HepG2 (cell line): ENCODE results near the gene SIRPA. TPM values are rescaled to one million over a fixed set of nuclear protein-coding genes. Genes with fewer than 3 reads are reported as not detected.

ENCODE experiments used
- ATM ChIP-seq: fragments of 450-650 bp; IDR thresholded peaks from 2 replicates; pipeline ENCODE4 v1.7.1; 2017; ENCODE audit warnings: mild to moderate bottlenecking, borderline replicate concordance
- BCL6 ChIP-seq: IDR thresholded peaks from 2 replicates; pipeline ENCODE4 v1.6.1; 2016; ENCODE audit warnings: missing genetic modification reagents, missing compliant biosample characterization
- CBX5 ChIP-seq: sonication (generic); formaldehyde crosslinking; IDR thresholded peaks from 2 replicates; pipeline ENCODE4 v1.4.0; 2020; ENCODE audit warnings: missing genetic modification reagents, borderline replicate concordance
- IKZF4 ChIP-seq: sonication (generic); formaldehyde crosslinking; IDR thresholded peaks from 2 replicates; pipeline ENCODE4 v1.5.1; 2020; ENCODE audit warnings: borderline replicate concordance, mild to moderate bottlenecking, low read depth, missing genetic modification reagents; ENCODE audit errors: not compliant biosample characterization
- KAT2B ChIP-seq: fragments of 150-350 bp; IDR thresholded peaks from 2 replicates; pipeline ENCODE4 v1.6.1; 2014; ENCODE audit warnings: low read depth, low read length, borderline replicate concordance
- KDM2A ChIP-seq: sonication (generic); formaldehyde crosslinking; IDR thresholded peaks from 2 replicates; pipeline ENCODE4 v1.4.0; 2020; ENCODE audit warnings: low read depth, missing genetic modification reagents, borderline replicate concordance
- MAZ ChIP-seq, 2 experiments: sonication (generic) in 1 of 2; formaldehyde crosslinking in 1 of 2; IDR thresholded peaks; 2 replicates each; pipeline versions ENCODE4 v1.5.0 to v1.6.1; 2012 to 2020; ENCODE audit warnings: low read depth in 2 of 2, mild to moderate bottlenecking in 2 of 2, borderline replicate concordance in 1 of 2, improper control_type of control experiment in 1 of 2, low read length in 1 of 2, missing genetic modification reagents in 1 of 2, moderate library complexity in 1 of 2
- POLR2A ChIP-seq, 2 experiments: IDR thresholded peaks; 2 replicates each; pipeline ENCODE4 v1.6.1; 2011; ENCODE audit warnings: low read depth in 2 of 2, low read length in 2 of 2, mild to moderate bottlenecking in 1 of 2, moderate library complexity in 1 of 2; ENCODE audit not compliant: insufficient read depth in 1 of 2
- SIN3A ChIP-seq: IDR thresholded peaks from 2 replicates; pipeline ENCODE4 v1.6.1; 2011; ENCODE audit warnings: low read depth, mild to moderate bottlenecking, control low read depth, low read length, borderline replicate concordance
- SNAI1 ChIP-seq: sonication (generic); formaldehyde crosslinking; IDR thresholded peaks from 2 replicates; pipeline ENCODE4 v1.5.0; 2020; ENCODE audit warnings: mild to moderate bottlenecking, missing genetic modification reagents, borderline replicate concordance
- TRIM22 ChIP-seq: fragments of 450-650 bp; IDR thresholded peaks from 2 replicates; pipeline ENCODE4 v1.6.1; 2017
- ZFP82 ChIP-seq: sonication (generic); formaldehyde crosslinking; IDR thresholded peaks from 2 replicates; pipeline ENCODE4 v1.5.1; 2020; ENCODE audit warnings: mild to moderate bottlenecking, missing genetic modification reagents, borderline replicate concordance
- ZNF260 ChIP-seq: sonication (generic); formaldehyde crosslinking; IDR thresholded peaks from 2 replicates; pipeline ENCODE4 v1.4.0; 2020; ENCODE audit warnings: missing genetic modification reagents, low read depth, mild to moderate bottlenecking, borderline replicate concordance
- ZNF317 ChIP-seq: sonication (generic); formaldehyde crosslinking; IDR thresholded peaks from 2 replicates; pipeline ENCODE4 v1.5.0; 2020; ENCODE audit warnings: mild to moderate bottlenecking, missing genetic modification reagents
- ZNF44 ChIP-seq: sonication (generic); formaldehyde crosslinking; IDR thresholded peaks from 2 replicates; pipeline ENCODE4 v1.5.1; 2020; ENCODE audit warnings: mild to moderate bottlenecking, missing genetic modification reagents
- polyA plus RNA-seq, 8 experiments: library from polyadenylated mRNA; depleted of rRNA in 3 of 8; stranded (reverse) in 7 of 8; unstranded in 1 of 8; fragments of >200 nt; fragmentation: Illumina TruSeq in 4 of 8; extraction: Trizol in 4 of 8; gene quantifications; 2 replicates each; pipeline versions ENCODE4 v1.2.1 to v1.2.3, GENCODE V29; 2011 to 2016; ENCODE audit warnings: low read depth in 4 of 8, missing spikeins in 1 of 8, mixed read lengths in 1 of 8; ENCODE audit not compliant: insufficient read depth in 1 of 8
- total RNA-seq, 5 experiments: library from RNA; depleted of rRNA; stranded (reverse); fragments of >200 nt; fragmentation: Illumina TruSeq; extraction: Trizol; gene quantifications; 2 replicates each; pipeline ENCODE4 v1.2.3, GENCODE V29; 2016; ENCODE audit warnings: low read depth in 1 of 5
- TF ChIP-seq, protein P1 (sequence below): sonication (generic); formaldehyde crosslinking; IDR thresholded peaks from 2 replicates; pipeline ENCODE4 v1.4.0; 2020; ENCODE audit warnings: missing genetic modification reagents
- TF ChIP-seq, protein P2 (sequence below): sonication (generic); formaldehyde crosslinking; IDR thresholded peaks from 2 replicates; pipeline ENCODE4 v1.8.0; 2022; ENCODE audit warnings: missing genetic modification reagents, mild to moderate bottlenecking, borderline replicate concordance
- TF ChIP-seq, protein P3 (sequence below): sonication (generic); formaldehyde crosslinking; IDR thresholded peaks from 2 replicates; pipeline ENCODE4 v1.8.0; 2022; ENCODE audit warnings: mild to moderate bottlenecking, missing genetic modification reagents, moderate library complexity
- TF ChIP-seq, protein P4 (sequence below): IDR thresholded peaks from 2 replicates; pipeline ENCODE4 v1.6.1; 2012; ENCODE audit warnings: low read depth, low read length, improper control_type of control experiment

SIRPA gene
- total and polyA plus RNA-seq, 2 of the 13 experiments (the other 11 are each of a cell fraction or from before 2014, with no cell fraction given), result 7.2 to 17.6 TPM

DNA sequence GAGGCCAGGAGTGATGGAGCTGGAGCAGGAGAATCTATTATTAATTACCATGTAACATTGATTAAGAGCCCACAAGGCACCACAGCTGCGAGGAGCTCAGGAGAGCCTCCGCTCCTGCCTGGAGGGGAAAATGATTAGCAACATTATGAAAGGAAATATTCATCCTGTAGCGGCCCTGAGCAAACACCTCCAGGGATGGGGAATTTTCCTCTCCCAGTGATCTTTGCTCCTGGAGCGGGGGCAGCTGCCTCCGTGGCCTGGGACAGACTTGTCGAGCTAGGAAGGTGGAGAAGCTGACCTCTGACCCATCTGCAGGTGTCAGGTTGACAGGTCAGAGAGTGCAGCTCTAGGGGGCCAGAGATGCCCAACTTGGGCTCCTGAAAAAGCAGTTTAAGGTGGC is 40.1 kb upstream of the SIRPA start (continued):
- TF ChIP-seq, protein P1, sequence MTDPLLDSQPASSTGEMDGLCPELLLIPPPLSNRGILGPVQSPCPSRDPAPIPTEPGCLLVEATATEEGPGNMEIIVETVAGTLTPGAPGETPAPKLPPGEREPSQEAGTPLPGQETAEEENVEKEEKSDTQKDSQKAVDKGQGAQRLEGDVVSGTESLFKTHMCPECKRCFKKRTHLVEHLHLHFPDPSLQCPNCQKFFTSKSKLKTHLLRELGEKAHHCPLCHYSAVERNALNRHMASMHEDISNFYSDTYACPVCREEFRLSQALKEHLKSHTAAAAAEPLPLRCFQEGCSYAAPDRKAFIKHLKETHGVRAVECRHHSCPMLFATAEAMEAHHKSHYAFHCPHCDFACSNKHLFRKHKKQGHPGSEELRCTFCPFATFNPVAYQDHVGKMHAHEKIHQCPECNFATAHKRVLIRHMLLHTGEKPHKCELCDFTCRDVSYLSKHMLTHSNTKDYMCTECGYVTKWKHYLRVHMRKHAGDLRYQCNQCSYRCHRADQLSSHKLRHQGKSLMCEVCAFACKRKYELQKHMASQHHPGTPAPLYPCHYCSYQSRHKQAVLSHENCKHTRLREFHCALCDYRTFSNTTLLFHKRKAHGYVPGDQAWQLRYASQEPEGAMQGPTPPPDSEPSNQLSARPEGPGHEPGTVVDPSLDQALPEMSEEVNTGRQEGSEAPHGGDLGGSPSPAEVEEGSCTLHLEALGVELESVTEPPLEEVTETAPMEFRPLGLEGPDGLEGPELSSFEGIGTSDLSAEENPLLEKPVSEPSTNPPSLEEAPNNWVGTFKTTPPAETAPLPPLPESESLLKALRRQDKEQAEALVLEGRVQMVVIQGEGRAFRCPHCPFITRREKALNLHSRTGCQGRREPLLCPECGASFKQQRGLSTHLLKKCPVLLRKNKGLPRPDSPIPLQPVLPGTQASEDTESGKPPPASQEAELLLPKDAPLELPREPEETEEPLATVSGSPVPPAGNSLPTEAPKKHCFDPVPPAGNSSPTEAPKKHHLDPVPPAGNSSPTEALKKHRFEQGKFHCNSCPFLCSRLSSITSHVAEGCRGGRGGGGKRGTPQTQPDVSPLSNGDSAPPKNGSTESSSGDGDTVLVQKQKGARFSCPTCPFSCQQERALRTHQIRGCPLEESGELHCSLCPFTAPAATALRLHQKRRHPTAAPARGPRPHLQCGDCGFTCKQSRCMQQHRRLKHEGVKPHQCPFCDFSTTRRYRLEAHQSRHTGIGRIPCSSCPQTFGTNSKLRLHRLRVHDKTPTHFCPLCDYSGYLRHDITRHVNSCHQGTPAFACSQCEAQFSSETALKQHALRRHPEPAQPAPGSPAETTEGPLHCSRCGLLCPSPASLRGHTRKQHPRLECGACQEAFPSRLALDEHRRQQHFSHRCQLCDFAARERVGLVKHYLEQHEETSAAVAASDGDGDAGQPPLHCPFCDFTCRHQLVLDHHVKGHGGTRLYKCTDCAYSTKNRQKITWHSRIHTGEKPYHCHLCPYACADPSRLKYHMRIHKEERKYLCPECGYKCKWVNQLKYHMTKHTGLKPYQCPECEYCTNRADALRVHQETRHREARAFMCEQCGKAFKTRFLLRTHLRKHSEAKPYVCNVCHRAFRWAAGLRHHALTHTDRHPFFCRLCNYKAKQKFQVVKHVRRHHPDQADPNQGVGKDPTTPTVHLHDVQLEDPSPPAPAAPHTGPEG (CRISPR knock-in tag), result no peak
- TF ChIP-seq, protein P2, sequence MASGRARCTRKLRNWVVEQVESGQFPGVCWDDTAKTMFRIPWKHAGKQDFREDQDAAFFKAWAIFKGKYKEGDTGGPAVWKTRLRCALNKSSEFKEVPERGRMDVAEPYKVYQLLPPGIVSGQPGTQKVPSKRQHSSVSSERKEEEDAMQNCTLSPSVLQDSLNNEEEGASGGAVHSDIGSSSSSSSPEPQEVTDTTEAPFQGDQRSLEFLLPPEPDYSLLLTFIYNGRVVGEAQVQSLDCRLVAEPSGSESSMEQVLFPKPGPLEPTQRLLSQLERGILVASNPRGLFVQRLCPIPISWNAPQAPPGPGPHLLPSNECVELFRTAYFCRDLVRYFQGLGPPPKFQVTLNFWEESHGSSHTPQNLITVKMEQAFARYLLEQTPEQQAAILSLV (CRISPR knock-in tag), result no peak
- no peak for TF ChIP-seq ZNF44 (CRISPR knock-in tag)
- no peak for TF ChIP-seq ZNF317
- TF ChIP-seq IKZF4 (CRISPR knock-in tag), result no peak
- no peak for TF ChIP-seq MAZ (IDR thresholded peaks at IDR 0.05; ENCODE audit: borderline replicate concordance, low read depth, low read length)
- TF ChIP-seq MAZ (CRISPR knock-in tag; IDR thresholded peaks at IDR 0.05; ENCODE audit: low read depth), result no peak
- TF ChIP-seq ATM, result no peak
- TF ChIP-seq ZNF260, result no peak
- TF ChIP-seq KDM2A, result no peak
- TF ChIP-seq, protein P3, sequence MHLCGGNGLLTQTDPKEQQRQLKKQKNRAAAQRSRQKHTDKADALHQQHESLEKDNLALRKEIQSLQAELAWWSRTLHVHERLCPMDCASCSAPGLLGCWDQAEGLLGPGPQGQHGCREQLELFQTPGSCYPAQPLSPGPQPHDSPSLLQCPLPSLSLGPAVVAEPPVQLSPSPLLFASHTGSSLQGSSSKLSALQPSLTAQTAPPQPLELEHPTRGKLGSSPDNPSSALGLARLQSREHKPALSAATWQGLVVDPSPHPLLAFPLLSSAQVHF (CRISPR knock-in tag), result no peak
- no peak for TF ChIP-seq POLR2A (IDR thresholded peaks at IDR 0.05; ENCODE audit: insufficient read depth in 1 of 2, low read depth in 2 of 2, low read length in 2 of 2)
- TF ChIP-seq SNAI1 (CRISPR knock-in tag), result no peak
- peak; percentile 42; the same call in 1 of the 2 replicates for TF ChIP-seq SIN3A
- TF ChIP-seq ZFP82 (CRISPR knock-in tag), result no peak
- TF ChIP-seq, protein P4, sequence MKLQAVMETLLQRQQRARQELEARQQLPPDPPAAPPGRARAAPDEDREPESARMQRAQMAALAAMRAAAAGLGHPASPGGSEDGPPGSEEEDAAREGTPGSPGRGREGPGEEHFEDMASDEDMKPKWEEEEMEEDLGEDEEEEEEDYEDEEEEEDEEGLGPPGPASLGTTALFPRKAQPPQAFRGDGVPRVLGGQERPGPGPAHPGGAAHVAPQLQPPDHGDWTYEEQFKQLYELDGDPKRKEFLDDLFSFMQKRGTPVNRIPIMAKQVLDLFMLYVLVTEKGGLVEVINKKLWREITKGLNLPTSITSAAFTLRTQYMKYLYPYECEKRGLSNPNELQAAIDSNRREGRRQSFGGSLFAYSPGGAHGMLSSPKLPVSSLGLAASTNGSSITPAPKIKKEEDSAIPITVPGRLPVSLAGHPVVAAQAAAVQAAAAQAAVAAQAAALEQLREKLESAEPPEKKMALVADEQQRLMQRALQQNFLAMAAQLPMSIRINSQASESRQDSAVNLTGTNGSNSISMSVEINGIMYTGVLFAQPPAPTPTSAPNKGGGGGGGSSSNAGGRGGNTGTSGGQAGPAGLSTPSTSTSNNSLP, result no peak
- no peak for TF ChIP-seq TRIM22
- no peak for TF ChIP-seq KAT2B
- peak; percentile 55; the same call in 1 of the 2 replicates for TF ChIP-seq BCL6
- TF ChIP-seq CBX5 (CRISPR knock-in tag), result no peak
